ENCODE measurements around the gene PSG7.
A peak's percentile ranks its signal among the peaks of the same experiment; 100 is the strongest.
"Not testable (repeated sequence)": the region's sequence is repeated elsewhere in the genome, so short reads cannot be mapped to it uniquely, and the experiment has no call there.

Gene PSG7

DNA sequence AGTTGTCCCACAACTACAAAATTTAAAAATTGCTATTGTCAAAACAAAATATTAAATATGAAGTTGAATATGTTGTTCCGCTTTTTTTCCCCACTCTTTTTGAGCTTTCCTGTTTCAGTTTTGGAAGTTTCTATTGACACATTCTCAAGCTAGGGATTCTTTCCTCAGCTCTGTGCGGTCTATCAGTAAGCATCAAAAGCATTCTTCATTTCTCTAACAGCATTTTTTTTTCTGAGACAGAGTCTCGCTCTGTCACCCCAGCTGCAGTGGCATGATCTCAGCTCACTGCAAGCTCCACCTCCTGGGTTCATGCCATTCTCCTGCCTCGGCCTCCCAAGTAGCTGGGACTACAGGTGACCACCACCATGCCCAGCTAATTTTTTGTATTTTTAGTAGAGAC, 24.1 kb downstream of the PSG7 start:
- not testable (repeated sequence) for DNase-seq

- DNase-seq = not testable (repeated sequence)
These were observed 25.3 kb downstream of the PSG7 start for GRCh38 chr19:42911731-42912130.

GRCh38 chr19:42906162-42906561, 30.8 kb downstream of the PSG7 start:
- DNase-seq = not testable (repeated sequence)

GRCh38 chr19:42900561-42900960, 36.4 kb downstream of the PSG7 start:
- DNase-seq = not testable (repeated sequence)

- not testable (repeated sequence) for DNase-seq
These were observed 37.3 kb downstream of the PSG7 start for GRCh38 chr19:42899674-42900073.

- not testable (repeated sequence) for DNase-seq
These were observed 37.9 kb downstream of the PSG7 start for GRCh38 chr19:42899110-42899509.

- not testable (repeated sequence) for DNase-seq
These were observed 38.4 kb downstream of the PSG7 start for GRCh38 chr19:42898656-42899055.

DNA sequence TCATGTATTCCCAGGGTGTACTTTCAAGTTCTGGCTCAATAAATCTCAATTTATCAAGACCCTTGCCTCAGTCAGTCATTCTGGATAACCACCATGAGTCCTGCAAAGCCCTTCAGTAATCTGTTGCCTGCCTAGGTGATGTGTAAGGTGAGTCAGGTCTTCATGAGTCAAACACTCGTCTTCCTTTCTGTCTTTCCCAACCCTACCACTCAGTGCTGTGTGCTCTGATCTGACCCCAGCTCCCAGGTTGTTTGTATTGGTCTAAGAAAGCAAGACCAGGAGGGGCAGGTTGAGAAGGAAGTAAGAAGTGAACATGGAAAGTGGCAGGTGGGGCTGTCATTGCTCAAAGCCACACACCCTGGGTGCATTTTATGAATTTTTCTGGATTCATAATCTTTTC, 39.3 kb downstream of the PSG7 start:
- DNase-seq = not testable (repeated sequence)

GRCh38 chr19:42890446-42890845, 46.6 kb downstream of the PSG7 start:
- DNase-seq = not testable (repeated sequence)

DNA sequence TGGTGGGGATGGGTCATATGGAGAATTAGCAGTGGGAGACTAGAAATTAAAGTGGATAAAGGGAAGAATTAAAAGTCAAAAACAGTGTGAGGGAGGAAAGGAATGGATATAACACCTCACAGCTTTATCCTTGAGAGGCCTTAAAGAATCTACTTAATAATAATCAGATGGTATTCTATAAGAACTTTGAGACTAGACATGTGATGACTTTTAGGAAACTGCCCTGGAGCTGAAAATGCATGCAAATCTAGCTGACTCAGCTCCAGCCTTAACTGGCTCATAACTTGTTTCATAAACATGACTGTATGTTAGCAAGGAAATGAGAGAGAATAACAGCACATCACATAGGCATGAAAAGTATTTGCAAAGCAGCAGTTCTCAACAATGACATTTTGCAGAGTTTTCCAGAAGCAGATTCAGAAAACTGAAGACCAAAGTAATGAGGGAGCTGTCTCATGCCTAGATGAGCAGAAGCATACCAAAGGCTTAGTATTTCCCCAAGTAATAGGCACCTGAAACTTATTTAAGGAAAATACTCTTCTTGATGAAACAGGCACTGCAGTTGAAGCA, 49.0 kb downstream of the PSG7 start:
- DNase-seq = not testable (repeated sequence)

DNA sequence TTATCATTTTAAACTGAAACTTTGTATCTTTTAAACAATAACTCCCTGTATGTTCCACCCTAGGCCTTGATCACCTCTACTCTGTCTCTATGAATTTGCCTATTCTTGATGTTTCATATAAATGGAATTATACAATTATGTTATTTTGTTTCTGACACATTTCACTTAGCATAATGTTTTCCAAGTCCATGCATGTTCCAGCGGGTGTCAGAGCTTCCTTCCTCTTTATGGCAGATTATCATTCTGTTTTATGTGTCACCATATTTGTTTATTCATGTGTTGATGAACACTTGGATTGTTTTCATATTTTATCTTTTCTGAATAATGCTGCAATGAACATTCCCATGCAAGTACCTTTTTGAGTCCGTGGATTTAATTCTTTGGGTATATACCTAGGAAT, 54.3 kb downstream of the PSG7 start:
- DNase-seq = not testable (repeated sequence)

GRCh38 chr19:42882010-42882409, 55.0 kb downstream of the PSG7 start:
- DNase-seq = not testable (repeated sequence)

DNA sequence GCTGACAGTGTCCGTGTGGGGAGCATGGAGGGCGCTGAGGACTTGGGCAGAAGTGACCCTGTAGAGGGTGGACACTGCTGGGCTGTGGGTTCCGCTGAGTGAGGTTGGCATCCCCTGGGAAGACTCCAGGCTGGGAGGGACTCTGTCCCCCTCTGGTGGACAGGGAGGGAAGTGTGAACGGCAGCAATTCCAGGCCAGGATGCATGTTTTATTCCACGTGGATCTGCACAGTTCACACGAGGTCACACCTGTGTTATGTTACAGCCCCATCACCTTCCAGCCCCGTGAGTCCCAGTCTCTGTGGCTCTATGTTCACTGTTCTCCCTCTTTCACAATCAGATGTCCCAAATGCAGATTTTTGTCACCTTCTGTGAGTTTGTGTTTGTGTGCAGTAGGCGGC, 55.7 kb downstream of the PSG7 start:
- peak in 1 of 2 donors; percentile 5 for DNase-seq

DNA sequence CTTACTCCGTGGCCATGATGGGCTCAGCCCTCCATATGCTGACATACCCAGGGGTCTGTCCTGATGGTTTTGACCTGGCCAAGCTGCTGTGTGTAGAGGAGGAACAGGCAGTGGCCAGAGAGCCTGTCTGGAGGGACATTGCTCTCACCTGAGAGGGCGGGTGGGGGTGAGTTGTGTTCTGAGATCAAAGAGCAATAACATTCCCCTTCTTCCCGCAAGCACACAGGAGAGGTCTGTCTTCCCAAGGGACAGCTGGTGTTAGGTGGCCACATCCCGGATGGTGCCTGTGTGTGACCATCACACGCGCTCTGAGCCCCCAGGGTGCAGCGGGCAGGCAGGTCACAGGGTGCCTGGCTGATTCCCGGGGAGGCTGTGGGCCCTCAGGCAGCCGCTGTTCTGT, 56.4 kb downstream of the PSG7 start:
- DNase-seq = not testable (repeated sequence)

DNA sequence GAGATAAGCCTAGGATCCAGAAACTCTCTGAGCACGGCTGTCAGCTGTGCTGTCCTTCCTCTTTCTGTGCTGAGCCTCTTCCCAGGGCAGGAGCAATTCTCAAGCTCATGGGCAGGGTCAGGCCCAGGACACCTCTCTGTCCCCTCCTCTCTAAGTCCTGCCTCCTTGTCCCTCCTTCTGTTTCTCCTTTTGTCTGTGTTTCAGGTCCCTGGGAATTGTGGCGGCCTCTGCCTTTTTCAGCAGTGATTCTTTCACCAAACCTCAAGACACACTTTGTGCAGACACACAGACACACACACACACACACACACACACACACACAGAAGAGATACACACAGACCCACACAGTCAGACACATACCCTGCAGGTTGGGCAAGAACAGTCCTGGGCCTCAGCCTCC, 57.4 kb downstream of the PSG7 start, which contains the start of gene PSG1:
Gene PSG1, minus strand, starts transcription at position 101 of the 400 bp plus-strand sequence. CDS start 132 bp downstream, outside the sequence.
- DNase-seq = no peak

- DNase-seq = not testable (repeated sequence)
These were observed 60.4 kb downstream of the PSG7 start for GRCh38 chr19:42876596-42876995.

DNA sequence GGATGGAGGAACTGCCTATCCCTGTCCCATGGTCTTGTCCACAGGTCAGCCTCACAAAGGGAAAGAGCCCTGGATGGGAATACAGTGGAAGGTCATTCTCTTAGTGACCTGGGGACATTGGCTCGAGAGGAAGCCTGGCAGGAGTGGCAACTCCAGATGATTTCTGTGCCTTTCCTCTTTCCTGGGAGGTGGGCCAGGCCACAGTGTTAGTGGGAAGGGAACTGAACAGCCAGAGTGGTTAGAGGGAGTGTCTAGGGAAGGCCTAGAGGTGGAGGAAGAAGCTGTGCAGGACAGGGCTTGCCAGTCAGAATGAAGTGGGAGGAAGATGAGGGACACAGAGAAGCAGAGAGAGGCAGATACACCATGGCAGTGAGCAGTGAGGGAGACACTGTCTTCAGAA, 61.1 kb downstream of the PSG7 start:
- not testable (repeated sequence) for DNase-seq

DNA sequence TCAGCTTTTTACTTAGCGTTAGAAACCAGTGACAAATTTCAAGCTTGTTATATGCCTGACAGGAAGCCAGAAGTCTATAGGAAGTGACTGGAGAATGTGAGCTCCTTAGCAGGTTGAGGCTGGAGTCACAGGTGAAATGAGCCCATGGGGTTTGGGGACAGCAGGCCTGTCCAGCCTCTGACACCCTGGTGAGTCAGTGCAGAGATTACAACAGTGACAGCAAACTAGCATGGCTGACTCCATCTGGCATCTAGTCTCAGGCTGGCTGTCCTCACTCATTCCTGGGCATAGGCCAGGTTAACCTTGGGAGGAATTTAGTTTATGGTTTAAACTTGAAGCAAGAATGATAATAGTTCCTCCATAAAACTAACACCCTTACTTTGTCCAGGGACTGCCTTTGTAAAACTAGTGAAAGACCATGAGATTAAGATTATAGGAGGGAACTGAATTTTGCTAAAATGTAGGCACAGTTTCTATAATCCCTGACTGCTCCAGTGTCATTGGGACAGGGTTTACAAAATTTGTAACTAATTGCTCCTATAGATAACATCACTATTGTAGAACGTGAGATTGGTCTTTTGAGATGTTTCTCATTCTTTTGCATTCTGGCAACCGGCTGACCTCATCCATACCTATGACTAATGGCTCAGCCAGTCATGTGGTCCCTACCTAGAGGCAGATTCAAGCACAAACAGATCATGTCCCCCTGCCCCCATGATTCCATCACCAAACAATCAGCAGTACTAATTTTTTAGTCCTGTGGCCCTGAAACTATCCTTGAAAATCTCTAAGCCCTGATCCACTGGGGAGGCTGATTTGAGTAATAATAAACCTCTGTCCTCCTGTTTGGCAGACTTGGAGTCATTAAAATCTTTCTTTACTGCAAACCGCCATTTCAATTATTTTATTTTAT, 61.9 kb downstream of the PSG7 start:
- DNase-seq = not testable (repeated sequence)

DNA sequence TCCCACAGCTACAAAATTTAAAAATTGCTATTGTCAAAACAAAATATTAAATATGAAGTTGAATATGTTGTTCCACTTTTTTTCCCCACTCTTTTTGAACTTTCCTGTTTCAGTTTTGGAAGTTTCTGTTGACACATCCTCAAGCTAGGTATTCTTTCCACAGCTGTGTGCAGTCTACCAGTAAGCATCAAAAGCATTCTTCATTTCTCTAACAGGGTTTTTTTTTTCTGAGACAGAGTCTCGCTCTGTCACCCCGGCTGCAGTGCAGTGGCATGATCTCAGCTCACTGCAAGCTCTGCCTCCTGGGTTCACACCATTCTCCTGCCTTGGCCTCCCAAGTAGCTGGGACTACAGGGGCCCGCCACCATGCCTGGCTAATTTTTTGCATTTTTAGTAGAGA, 62.9 kb downstream of the PSG7 start:
- not testable (repeated sequence) for DNase-seq

All from stimulated activated CD4-positive, alpha-beta T cell treated with anti-CD3 and anti-CD28 coated beads, Interleukin-2, amount 100 ng/mL, for 24 hours (primary cell).